Loucy (cell line): Measurements from ENCODE around the gene C9orf50.

Experiments
- H2AFZ ChIP-seq: fragments of 200-600 bp; sonication (generic); 2 replicates; pipeline ENCODE4 v1.6.0; 2016; ENCODE audit warnings: antibody characterized with exemption, mild to moderate bottlenecking, low read length, moderate library complexity
- H3F3A ChIP-seq: fragments of 200-600 bp; 2 replicates; pipeline ENCODE4 v1.6.0; 2016; ENCODE audit warnings: antibody characterized with exemption, low read depth, mild to moderate bottlenecking
- H3K27me3 ChIP-seq: fragments of 200-600 bp; sonication (generic); 2 replicates; pipeline ENCODE4 v1.6.1; 2014; ENCODE audit warnings: low read length, mild to moderate bottlenecking; ENCODE audit not compliant: insufficient read depth, poor library complexity, severe bottlenecking
- H3K36me3 ChIP-seq: fragments of 200-600 bp; sonication (generic); 2 replicates; pipeline ENCODE4 v1.6.1; 2016; ENCODE audit warnings: low read length; ENCODE audit not compliant: insufficient read depth
- H3K4me1 ChIP-seq: fragments of 200-600 bp; sonication (generic); 2 replicates; pipeline ENCODE4 v1.5.1; 2014; ENCODE audit warnings: low read length, mild to moderate bottlenecking; ENCODE audit not compliant: insufficient read depth, poor library complexity, severe bottlenecking
- H3K4me2 ChIP-seq: fragments of 200-600 bp; sonication (generic); 2 replicates; pipeline ENCODE4 v1.6.0; 2014; ENCODE audit warnings: antibody characterized with exemption, low read length, low read depth, mild to moderate bottlenecking; ENCODE audit not compliant: poor library complexity, severe bottlenecking
- H3K4me3 ChIP-seq: fragments of 200-600 bp; sonication (generic); 2 replicates; pipeline ENCODE4 v1.5.1; 2014; ENCODE audit warnings: low read length, mild to moderate bottlenecking, mixed read lengths; ENCODE audit not compliant: poor library complexity, severe bottlenecking
- H3K79me2 ChIP-seq: fragments of 200-600 bp; sonication (generic); 2 replicates; pipeline ENCODE4 v1.6.1; 2014; ENCODE audit warnings: low read length; ENCODE audit not compliant: insufficient read depth
- H3K9ac ChIP-seq: fragments of 200-600 bp; sonication (generic); 2 replicates; pipeline ENCODE4 v1.6.0; 2014; ENCODE audit warnings: mild to moderate bottlenecking, low read depth, low read length, moderate library complexity; ENCODE audit not compliant: poor library complexity, severe bottlenecking
- H3K9me2 ChIP-seq: fragments of 200-600 bp; sonication (generic); replicated peaks from 2 replicates; pipeline ENCODE4 v1.6.1; 2016; ENCODE audit warnings: low read depth, low read length, mixed read lengths
- H3K9me3 ChIP-seq: fragments of 200-600 bp; sonication (generic); 2 replicates; pipeline ENCODE4 v1.6.1; 2014; ENCODE audit warnings: mild to moderate bottlenecking, antibody characterized with exemption, low read length, low read depth; ENCODE audit not compliant: insufficient read depth
- H4K20me1 ChIP-seq: fragments of 200-600 bp; sonication (generic); 2 replicates; pipeline ENCODE4 v1.6.0; 2014; ENCODE audit warnings: antibody characterized with exemption, low read length, mild to moderate bottlenecking; ENCODE audit not compliant: insufficient read depth, poor library complexity, severe bottlenecking
- EZH2phosphoT487 ChIP-seq: fragments of 200-600 bp; IDR thresholded peaks from 2 replicates; pipeline ENCODE4 v1.6.1; 2018; ENCODE audit warnings: antibody characterized with exemption, mild to moderate bottlenecking, moderate library complexity, borderline replicate concordance
- TF ChIP-seq, protein P1 (sequence below): fragments of 200-600 bp; sonication (generic); conservative IDR thresholded peaks from 2 replicates; pipeline ENCODE4 v1.5.1; 2014; ENCODE audit warnings: mild to moderate bottlenecking, antibody characterized with exemption, low read length

Gene C9orf50

DNA sequence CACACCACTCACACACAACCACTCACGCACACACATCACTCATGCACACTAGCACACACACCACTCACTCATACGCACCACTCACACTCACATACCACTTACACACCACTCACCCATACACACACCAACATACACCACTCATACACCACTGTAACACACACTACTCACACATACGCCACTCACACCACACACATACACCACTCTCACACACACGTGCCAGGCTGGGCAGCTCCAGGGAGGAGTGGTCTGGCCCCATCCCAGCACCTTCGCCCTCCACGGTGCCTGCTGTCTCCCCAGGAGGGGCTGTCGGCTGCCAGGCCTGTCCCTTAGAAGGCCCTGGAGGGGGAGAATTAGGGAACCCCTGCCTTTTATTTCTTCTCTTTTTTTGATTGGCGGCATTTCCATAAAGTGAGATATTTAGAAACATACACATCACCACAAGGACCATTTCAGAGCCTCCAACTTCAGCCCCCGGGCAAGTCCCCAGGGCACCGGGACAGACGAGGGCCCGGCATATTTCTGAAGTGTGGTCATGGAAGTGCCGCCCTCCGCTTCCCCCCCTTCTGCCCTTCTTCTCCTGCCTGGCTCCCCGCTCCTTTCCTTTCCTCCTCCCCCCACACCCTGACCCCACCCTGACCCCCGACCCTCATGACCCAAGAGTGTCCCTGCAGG is 27.3 kb upstream of the C9orf50 start:
- Histone ChIP-seq H3F3A (no peaks in the 10 kb centered on the region), H3K27me3 (no peaks in the 10 kb centered on the region), H4K20me1 (no peaks in the 10 kb centered on the region), H3K9ac (no peak overlapping the region), H3K79me2 (no peaks in the 10 kb centered on the region), H2AFZ (no peak overlapping the region), H3K4me3 (no peak overlapping the region), H3K36me3 (no peaks in the 10 kb centered on the region), H3K9me3 (no peaks in the 10 kb centered on the region), H3K9me2 (no peaks in the 10 kb centered on the region), H3K4me2 (no peak overlapping the region), H3K4me1 (no peaks in the 10 kb centered on the region)
- TF ChIP-seq, protein P1, sequence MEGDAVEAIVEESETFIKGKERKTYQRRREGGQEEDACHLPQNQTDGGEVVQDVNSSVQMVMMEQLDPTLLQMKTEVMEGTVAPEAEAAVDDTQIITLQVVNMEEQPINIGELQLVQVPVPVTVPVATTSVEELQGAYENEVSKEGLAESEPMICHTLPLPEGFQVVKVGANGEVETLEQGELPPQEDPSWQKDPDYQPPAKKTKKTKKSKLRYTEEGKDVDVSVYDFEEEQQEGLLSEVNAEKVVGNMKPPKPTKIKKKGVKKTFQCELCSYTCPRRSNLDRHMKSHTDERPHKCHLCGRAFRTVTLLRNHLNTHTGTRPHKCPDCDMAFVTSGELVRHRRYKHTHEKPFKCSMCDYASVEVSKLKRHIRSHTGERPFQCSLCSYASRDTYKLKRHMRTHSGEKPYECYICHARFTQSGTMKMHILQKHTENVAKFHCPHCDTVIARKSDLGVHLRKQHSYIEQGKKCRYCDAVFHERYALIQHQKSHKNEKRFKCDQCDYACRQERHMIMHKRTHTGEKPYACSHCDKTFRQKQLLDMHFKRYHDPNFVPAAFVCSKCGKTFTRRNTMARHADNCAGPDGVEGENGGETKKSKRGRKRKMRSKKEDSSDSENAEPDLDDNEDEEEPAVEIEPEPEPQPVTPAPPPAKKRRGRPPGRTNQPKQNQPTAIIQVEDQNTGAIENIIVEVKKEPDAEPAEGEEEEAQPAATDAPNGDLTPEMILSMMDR, result no peak

GRCh38 chr9:129647635-129648034 is 26.7 kb upstream of the C9orf50 start:
- Histone ChIP-seq H3K9ac (no peak overlapping the region), H3K27me3 (no peaks in the 10 kb centered on the region), H3F3A (no peaks in the 10 kb centered on the region), H3K79me2 (no peaks in the 10 kb centered on the region), H3K4me3 (no peak overlapping the region), H3K9me3 (no peaks in the 10 kb centered on the region), H3K9me2 (no peaks in the 10 kb centered on the region), H4K20me1 (no peaks in the 10 kb centered on the region), H3K36me3 (no peaks in the 10 kb centered on the region), H3K4me1 (no peaks in the 10 kb centered on the region), H3K4me2 (no peak overlapping the region), H2AFZ (no peak overlapping the region)
- TF ChIP-seq, protein P1, result no peak
- TF ChIP-seq EZH2phosphoT487, result no peak

- no peaks in the 10 kb centered on the region for H3K36me3 ChIP-seq
- no peaks in the 10 kb centered on the region for H4K20me1 ChIP-seq
- no peaks in the 10 kb centered on the region for H3K9me3 ChIP-seq
- no peak overlapping the region for H3K4me3 ChIP-seq
- H3K27me3 ChIP-seq, result no peaks in the 10 kb centered on the region
- H3F3A ChIP-seq, result no peaks in the 10 kb centered on the region
- no peak overlapping the region for H3K9ac ChIP-seq
- H3K9me2 ChIP-seq, result no peaks in the 10 kb centered on the region
- no peak for TF ChIP-seq EZH2phosphoT487
- TF ChIP-seq, protein P1, result no peak
- H3K4me2 ChIP-seq, result no peak overlapping the region
- no peaks in the 10 kb centered on the region for H3K4me1 ChIP-seq
- H2AFZ ChIP-seq, result no peak overlapping the region
- peaks cover 1% of the 10 kb centered on the region; the same call in 1 of the 2 replicates for H3K79me2 ChIP-seq
These were observed 25.8 kb upstream of the C9orf50 start for GRCh38 chr9:129646654-129647053.
